Activated T-cell treated with anti-CD3 and anti-CD28 coated beads for 1 hour (primary cell): ENCODE results near the gene UBE2E2.

ENCODE experiments used
- DNase-seq: peaks from one replicate; pipeline ENCODE4 v3.0.0-alpha.2; 2020; ENCODE audit warnings: low read depth

The UBE2E2 gene

GRCh38 chr3:23480329-23480714 lies 277.2 kb downstream of the UBE2E2 start:
- no peak for DNase-seq

- no peak for DNase-seq
Observed at GRCh38 chr3:23481011-23481615, 278.0 kb downstream of the UBE2E2 start.

- DNase-seq, result no peak
Observed at GRCh38 chr3:23481616-23482278, 278.6 kb downstream of the UBE2E2 start.

DNA sequence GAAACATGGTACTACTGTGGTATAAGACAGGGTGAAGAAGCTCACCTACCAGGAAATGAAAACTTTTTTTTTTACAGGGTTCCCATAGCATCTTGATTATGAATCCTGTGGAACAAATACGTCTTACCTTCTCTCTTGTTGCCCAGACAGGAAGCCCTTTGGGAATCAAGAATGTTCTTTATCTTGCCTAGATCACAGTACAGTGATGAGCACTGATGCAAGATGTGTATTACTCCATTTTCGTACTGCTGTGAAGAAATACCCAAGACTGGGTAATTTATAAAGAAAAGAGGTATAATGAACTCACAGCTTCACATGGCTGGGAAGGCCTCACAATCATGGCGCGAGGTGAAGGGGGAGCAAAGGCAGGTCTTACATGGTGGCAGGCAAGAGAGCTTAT lies 281.3 kb downstream of the UBE2E2 start:
- no peak for DNase-seq

- no peak for DNase-seq
Observed at GRCh38 chr3:23485922-23486321, 282.8 kb downstream of the UBE2E2 start.

DNA sequence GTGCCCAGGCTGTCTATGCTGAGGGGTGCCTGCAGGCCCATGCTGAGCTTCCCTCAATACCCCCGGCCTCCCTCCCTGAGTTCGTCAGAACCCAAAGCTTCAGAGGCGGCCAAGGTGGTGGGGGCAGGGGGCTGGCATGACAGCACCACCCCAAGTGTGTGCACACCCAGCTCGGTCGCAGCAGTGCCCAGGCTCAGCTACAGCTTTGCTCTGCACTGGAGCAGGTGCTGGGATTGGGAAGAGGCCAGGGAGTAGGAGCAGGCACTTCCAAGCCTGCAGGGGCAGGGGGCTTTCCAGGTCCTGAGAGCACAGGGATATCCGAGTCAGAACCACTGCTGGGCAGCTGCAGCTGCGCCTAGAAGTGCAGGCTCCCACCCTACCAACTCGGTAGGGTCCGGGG lies 283.9 kb downstream of the UBE2E2 start:
- no peak for DNase-seq

DNA sequence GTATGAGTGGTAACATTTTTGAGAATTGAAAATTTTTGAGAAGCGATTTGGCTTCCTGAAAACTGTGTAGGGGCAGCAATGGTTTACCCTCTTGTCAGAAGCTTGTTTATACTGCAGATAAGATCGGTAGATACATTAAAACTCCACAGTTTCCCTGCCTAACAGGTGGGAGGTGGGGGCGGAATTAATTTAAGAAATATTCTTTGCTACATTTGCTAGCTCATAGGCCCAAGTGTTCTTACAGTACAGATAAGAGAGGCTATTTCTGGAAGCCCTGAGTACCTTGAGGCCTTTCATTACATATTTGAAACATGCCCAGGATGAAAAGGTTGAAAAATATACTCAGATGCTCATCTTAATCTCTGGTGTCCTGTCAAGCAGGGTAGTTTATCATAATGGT lies 285.5 kb downstream of the UBE2E2 start:
- no peak for DNase-seq

- DNase-seq, result no peak
Observed at GRCh38 chr3:23489300-23490158, 286.4 kb downstream of the UBE2E2 start.

- no peak for DNase-seq
Observed at GRCh38 chr3:23490459-23490858, 287.3 kb downstream of the UBE2E2 start.

DNA sequence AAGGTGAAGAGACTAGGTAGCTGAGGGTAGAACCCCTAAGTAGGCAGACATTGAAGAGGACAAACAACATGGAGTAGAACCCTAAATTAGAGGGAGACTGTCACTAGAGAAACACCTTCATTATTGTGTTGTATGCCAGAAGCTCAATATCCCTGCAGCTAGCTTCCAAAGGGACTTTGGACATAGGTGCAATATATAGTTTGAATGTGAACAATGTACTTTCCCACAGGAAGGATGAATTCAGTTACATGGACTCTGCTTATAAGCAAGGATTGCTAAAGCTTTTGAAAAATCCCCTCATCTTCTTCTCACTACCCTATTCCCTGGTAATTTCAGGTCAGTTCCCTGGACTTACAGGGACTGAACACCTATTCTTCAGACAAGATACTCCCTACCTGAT lies 288.9 kb downstream of the UBE2E2 start:
- DNase-seq, result no peak

- DNase-seq, result no peak
Observed at GRCh38 chr3:23493889-23494288, 290.8 kb downstream of the UBE2E2 start.

GRCh38 chr3:23494967-23495366 lies 291.8 kb downstream of the UBE2E2 start:
- DNase-seq, result no peak

DNA sequence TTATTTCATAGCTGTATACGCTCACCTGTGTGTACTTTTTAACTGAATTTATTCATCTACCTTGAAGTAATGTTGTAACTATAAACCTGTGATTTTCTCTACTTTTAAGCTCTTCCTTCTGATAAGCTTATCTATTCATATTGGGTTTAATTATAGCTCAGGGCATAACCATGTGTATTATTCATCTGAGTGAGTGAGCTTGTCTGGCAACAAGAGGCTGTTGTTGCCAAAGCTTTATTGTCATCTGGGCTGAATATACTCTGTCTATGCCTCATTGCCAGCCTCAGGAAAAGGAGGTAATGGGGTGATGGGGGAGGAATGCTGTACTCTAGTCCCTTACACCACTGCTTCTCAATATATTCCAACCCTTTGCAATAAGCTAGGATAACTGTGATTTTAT lies 292.4 kb downstream of the UBE2E2 start:
- no peak for DNase-seq

- DNase-seq, result no peak
Observed at GRCh38 chr3:23496165-23496564, 293.0 kb downstream of the UBE2E2 start.

DNA sequence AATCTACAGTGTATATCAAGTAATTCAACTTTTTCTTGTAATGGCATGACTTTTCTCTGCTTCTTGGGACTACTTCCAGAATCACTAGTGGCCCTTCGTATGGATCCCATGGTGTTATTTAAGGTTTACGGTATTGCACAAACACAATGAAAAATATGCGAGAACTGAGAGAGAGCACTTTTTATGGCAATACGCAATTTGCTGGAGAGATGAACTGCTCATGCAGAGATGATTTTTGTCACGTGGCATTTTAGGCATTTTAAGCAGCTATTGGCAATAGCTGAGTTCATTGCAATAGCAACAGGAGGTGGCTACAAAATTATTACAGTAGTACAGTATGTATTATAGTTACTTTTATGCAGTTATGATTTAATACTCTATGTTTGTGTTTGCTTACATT lies 294.0 kb downstream of the UBE2E2 start:
- DNase-seq, result no peak

GRCh38 chr3:23501201-23501802 lies 298.2 kb downstream of the UBE2E2 start:
- DNase-seq, result no peak

GRCh38 chr3:23508464-23508863 lies 305.3 kb downstream of the UBE2E2 start:
- DNase-seq, result no peak

GRCh38 chr3:23518441-23518840 lies 315.3 kb downstream of the UBE2E2 start:
- no peak for DNase-seq

DNA sequence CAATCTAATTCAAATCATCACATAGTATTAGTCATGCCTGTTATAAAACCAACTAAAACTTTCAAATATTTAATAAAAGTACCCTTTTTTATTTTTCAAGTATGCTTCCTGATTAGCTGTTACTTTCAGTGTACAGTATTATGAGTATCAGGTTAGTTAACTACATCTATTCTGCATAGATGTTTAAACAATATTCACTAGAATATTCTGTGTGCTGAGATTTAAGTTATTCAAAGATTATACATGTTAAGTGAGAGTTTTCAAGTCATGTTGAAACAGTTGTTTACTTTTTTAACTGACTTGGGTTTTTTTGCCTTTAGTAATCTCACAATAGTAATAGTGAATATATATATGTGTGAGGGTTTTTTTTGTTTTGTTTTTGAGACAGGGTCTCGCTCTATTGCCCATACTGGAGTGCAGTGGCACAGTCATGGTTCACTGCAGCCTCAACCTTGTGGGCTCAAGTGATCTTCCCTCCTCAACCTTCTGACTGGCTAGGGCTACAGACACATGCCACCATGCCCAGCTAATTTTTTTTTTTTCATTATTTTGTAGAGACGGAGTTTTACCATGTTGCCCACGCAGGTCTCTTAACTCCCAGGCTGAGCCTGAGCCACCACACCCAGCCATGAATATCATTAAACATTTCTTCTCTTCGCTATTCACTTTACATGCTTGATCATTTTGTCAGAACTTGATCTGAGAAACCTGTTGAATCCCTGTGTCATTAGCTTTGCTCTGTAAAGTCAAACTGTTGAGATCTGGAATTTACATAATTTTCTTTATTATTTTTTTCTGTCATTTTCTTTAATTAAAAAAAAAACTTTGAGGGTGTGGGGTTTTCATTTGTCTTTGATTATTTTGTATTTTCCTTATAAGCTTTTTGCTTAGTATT lies 316.4 kb downstream of the UBE2E2 start:
- DNase-seq, result no peak

- DNase-seq, result no peak
Observed at GRCh38 chr3:23527326-23527725, 324.2 kb downstream of the UBE2E2 start.

- DNase-seq, result no peak
Observed at GRCh38 chr3:23533596-23533995, 330.5 kb downstream of the UBE2E2 start.

GRCh38 chr3:23533996-23534395 lies 330.9 kb downstream of the UBE2E2 start:
- no peak for DNase-seq
